Measurements from ENCODE around the gene TMTC1. TPM values are rescaled to one million over a fixed set of nuclear protein-coding genes. Genes with fewer than 3 reads are reported as not detected.

TMTC1 gene
- total RNA-seq, 4 donors from 2014 or later, result 16.6 to 47.8 (median 25.6) TPM

DNA sequence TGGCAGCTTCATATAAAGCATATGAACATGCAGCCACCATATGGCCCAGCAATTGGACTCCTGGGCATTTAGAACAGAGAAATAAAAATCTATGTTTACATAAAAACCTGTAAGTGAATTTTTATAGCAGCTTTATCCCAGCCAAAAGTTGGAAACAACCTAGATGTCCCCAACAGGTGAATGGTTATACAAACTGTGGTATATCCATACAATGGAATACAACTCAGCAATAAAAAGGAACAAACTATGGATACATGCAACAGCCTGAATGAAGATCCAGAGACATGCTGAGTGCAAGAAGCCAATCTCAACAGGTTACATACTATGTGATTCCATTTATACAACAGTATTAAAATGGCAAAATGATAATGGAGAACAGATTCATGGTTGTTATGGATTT lies 3.7 kb downstream of the TMTC1 start:
- H3K27me3 ChIP-seq, result no peaks in the 10 kb centered on the region
- intact Hi-C loops (cut with DNase I), result no loop called here
- no peak for DNase-seq
- TF ChIP-seq POLR2A (IDR thresholded peaks at IDR 0.05), result no peak
- TF ChIP-seq, protein P1, sequence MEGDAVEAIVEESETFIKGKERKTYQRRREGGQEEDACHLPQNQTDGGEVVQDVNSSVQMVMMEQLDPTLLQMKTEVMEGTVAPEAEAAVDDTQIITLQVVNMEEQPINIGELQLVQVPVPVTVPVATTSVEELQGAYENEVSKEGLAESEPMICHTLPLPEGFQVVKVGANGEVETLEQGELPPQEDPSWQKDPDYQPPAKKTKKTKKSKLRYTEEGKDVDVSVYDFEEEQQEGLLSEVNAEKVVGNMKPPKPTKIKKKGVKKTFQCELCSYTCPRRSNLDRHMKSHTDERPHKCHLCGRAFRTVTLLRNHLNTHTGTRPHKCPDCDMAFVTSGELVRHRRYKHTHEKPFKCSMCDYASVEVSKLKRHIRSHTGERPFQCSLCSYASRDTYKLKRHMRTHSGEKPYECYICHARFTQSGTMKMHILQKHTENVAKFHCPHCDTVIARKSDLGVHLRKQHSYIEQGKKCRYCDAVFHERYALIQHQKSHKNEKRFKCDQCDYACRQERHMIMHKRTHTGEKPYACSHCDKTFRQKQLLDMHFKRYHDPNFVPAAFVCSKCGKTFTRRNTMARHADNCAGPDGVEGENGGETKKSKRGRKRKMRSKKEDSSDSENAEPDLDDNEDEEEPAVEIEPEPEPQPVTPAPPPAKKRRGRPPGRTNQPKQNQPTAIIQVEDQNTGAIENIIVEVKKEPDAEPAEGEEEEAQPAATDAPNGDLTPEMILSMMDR (IDR thresholded peaks at IDR 0.05), result no peak
- no peak overlapping the region for H3K4me3 ChIP-seq (replicated peaks in 1 of 3)
- no peak overlapping the region for H3K27ac ChIP-seq
- no peaks in the 10 kb centered on the region for H3K36me3 ChIP-seq
- peaks cover 0 to 12% of the 10 kb centered on the region in 2 donors for H3K4me1 ChIP-seq
- H3K9me3 ChIP-seq, result no peaks in the 10 kb centered on the region

DNA sequence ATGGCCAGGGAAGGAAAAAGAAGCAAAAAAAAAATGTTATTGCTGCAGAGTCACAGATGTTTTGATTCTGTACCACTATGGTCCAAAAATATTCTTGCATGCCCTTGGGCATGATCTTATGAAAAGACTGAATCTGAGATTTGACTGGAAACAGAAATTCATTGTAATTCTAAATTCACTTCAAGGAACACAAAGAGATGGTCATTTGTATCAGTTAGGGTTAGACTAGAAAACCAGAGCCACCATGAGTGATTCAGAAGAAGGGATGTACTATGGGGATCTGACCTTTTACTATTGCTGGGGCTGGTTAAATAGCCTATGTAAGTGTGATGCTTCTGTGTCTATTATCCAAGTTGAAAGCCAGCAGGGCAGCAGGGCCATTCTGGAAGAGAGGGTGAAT lies 5.2 kb downstream of the TMTC1 start:
- Histone ChIP-seq H3K4me3 (replicated peaks in 1 of 3) (no peak overlapping the region), H3K9me3 (no peaks in the 10 kb centered on the region), H3K36me3 (no peaks in the 10 kb centered on the region), H3K27ac (no peak overlapping the region), H3K27me3 (no peaks in the 10 kb centered on the region), H3K4me1 (peaks cover 0 to 6% of the 10 kb centered on the region in 2 donors)
- TF ChIP-seq, protein P1 (IDR thresholded peaks at IDR 0.05), result no peak
- TF ChIP-seq POLR2A (IDR thresholded peaks at IDR 0.05), result no peak
- intact Hi-C loops (cut with DNase I), result no loop called here
- no peak for DNase-seq

DNA sequence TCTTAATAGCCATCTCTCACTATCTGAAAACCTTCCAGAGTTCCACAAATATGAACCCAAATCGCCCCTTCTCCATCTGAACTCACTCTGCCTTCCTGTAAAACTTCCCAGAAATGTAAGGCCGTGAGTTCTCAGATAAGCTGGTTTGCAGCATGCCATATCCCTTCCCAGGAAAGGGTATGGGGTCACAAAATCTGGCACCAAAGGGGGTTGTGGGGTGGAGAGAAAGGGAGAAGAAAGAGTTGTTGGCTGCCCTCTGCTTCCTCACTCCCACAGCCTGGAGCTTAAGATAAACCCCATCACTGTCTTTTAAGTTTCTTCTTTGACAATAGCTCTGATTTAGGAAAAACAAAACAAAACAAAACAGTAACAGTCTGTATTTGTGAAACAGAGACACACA lies 10.7 kb downstream of the TMTC1 start:
- intact Hi-C loops (cut with DNase I), result no loop called here
- WGBS, 2 donors, result 69 to 76% methylated on average over 2 of the region's 2 CpGs
- Histone ChIP-seq H3K4me3 (replicated peaks in 1 of 3) (no peak overlapping the region), H3K27me3 (no peaks in the 10 kb centered on the region), H3K9me3 (no peaks in the 10 kb centered on the region), H3K36me3 (no peaks in the 10 kb centered on the region), H3K27ac (no peak overlapping the region), H3K4me1 (no peaks in the 10 kb centered on the region)
- DNase-seq, result no peak
- TF ChIP-seq, protein P1 (IDR thresholded peaks at IDR 0.05), result no peak
- no peak for TF ChIP-seq POLR2A (IDR thresholded peaks at IDR 0.05)

DNA sequence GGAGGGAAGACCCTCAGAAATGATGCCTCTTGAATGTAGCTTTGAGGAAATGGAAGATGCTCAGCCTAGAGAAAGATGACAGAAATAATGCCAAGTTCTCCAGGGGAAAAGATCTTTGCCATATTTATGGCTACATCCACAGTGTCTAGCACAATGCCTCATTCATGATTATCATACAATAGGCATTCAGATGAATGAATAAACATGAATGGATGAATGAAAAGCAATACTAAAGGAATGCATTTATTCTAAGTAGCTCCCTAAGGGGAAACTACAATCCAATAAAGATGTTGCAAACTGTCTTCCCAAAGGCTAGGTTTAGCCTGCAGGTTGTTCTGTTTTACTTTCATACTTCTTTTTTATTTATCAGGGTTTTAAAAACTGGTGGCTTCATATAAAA lies 12.0 kb downstream of the TMTC1 start:
- H3K4me3 ChIP-seq (replicated peaks in 1 of 3), result no peak overlapping the region
- TF ChIP-seq, protein P1 (IDR thresholded peaks at IDR 0.05), result no peak
- TF ChIP-seq POLR2A (IDR thresholded peaks at IDR 0.05), result no peak
- DNase-seq, result no peak
- H3K27me3 ChIP-seq, result no peaks in the 10 kb centered on the region
- H3K4me1 ChIP-seq, result no peaks in the 10 kb centered on the region
- no peaks in the 10 kb centered on the region for H3K36me3 ChIP-seq
- H3K27ac ChIP-seq, result no peak overlapping the region
- intact Hi-C loops (cut with DNase I), result no loop called here
- H3K9me3 ChIP-seq, result no peaks in the 10 kb centered on the region

DNA sequence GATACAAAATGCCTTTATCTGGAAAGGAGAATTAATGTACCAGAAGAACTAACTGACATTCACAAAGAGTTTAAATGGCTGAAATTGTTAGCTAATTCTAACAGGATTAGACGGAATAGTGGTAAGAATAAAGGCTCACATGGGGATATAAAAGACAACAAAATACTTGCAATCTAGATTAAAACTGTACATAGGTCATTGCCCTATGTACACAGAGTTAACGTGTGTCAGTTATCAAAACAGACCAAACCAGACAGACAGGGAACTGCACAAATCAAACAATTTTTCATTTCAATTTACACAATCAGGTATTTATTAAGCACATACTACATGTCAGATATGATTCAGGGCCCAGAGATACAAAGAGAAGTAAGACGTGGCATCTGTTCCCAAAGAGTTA lies 12.6 kb downstream of the TMTC1 start:
- WGBS, 2 donors, result 67 to 80% methylated on average over 3 of the region's 3 CpGs
- no peaks in the 10 kb centered on the region for H3K9me3 ChIP-seq
- intact Hi-C loops (cut with DNase I), result no loop called here
- H3K27ac ChIP-seq, result no peak overlapping the region
- no peaks in the 10 kb centered on the region for H3K4me1 ChIP-seq
- no peak overlapping the region for H3K4me3 ChIP-seq (replicated peaks in 1 of 3)
- no peaks in the 10 kb centered on the region for H3K36me3 ChIP-seq
- no peak for DNase-seq
- no peaks in the 10 kb centered on the region for H3K27me3 ChIP-seq
- no peak for TF ChIP-seq POLR2A (IDR thresholded peaks at IDR 0.05)
- TF ChIP-seq, protein P1 (IDR thresholded peaks at IDR 0.05), result no peak
